PC-3 (cell line): ENCODE measurements around the gene KCNT1.

Source experiments
- EZH2 ChIP-seq: fragments of 300-600 bp; sonication (generic); IDR thresholded peaks from one replicate; pipeline ENCODE4 v1.6.1; 2017; ENCODE audit warnings: antibody characterized with exemption, mild to moderate bottlenecking, low read length; ENCODE audit not compliant: unreplicated experiment
- EZH2phosphoT487 ChIP-seq: fragments of 300-600 bp; sonication (generic); IDR thresholded peaks from 2 replicates; pipeline ENCODE4 v1.6.1; 2018; ENCODE audit warnings: mild to moderate bottlenecking, antibody characterized with exemption, low read length, borderline replicate concordance
- TF ChIP-seq, protein P1 (sequence below): fragments of 300-600 bp; sonication (generic); conservative IDR thresholded peaks from 2 replicates; pipeline ENCODE4 v1.5.1; 2017; ENCODE audit warnings: antibody characterized with exemption, low read depth, mild to moderate bottlenecking, low read length

DNA sequence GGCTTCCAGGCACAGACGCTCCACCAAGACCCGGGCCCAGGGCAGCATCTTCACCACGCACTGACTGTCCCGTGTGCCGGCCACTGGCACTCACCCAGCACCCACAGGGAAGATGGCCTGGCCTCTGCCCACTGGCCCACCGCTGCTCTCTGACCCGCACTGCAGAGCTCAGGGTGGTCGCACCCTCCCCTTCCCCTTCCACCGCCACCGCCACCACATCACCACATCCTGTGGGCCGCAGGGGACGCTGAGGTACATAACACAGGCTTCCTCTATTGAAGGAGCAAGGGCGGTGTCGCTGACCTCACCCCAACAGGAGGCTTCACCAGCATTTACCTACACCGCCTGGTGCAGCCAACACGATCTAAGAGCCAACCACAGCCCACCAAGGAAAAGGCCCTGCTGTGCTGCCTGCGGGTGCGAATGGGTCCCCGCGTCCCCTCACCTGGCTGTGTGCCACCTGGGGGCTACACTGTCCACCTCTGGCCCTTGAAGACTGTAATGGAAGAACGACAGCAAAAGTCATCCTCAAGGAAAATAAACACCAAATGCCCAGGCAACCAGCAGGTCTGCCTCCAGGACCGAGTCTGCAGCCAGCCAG is 103.5 kb downstream of the KCNT1 start:
- TF ChIP-seq, protein P1, sequence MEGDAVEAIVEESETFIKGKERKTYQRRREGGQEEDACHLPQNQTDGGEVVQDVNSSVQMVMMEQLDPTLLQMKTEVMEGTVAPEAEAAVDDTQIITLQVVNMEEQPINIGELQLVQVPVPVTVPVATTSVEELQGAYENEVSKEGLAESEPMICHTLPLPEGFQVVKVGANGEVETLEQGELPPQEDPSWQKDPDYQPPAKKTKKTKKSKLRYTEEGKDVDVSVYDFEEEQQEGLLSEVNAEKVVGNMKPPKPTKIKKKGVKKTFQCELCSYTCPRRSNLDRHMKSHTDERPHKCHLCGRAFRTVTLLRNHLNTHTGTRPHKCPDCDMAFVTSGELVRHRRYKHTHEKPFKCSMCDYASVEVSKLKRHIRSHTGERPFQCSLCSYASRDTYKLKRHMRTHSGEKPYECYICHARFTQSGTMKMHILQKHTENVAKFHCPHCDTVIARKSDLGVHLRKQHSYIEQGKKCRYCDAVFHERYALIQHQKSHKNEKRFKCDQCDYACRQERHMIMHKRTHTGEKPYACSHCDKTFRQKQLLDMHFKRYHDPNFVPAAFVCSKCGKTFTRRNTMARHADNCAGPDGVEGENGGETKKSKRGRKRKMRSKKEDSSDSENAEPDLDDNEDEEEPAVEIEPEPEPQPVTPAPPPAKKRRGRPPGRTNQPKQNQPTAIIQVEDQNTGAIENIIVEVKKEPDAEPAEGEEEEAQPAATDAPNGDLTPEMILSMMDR: no peak
- TF ChIP-seq EZH2 (no peak), EZH2phosphoT487 (no peak)
